ENCODE measurements around the gene LGALS9B. TPM values are rescaled to one million over a fixed set of nuclear protein-coding genes. Genes with fewer than 3 reads are reported as not detected.
"Not testable (repeated sequence)": the region's sequence is repeated elsewhere in the genome, so short reads cannot be mapped to it uniquely, and the experiment has no call there.

The LGALS9B gene
- total RNA-seq, 2 experiments from 2014 or later, result not detected

GRCh38 chr17:20427264-20427663 lies 40.1 kb downstream of the LGALS9B start:
- DNase-seq; H3K9me3 Mint-ChIP-seq; H3K36me3 Mint-ChIP-seq; H3K27ac Mint-ChIP-seq; intact Hi-C loops (cut with micrococcal nuclease); POLR2A ChIA-PET; CTCF ChIA-PET; H3K4me3 Mint-ChIP-seq; H3K27me3 Mint-ChIP-seq; H3K4me1 Mint-ChIP-seq (ENCODE audit: low read depth): not testable (repeated sequence)

- POLR2A ChIA-PET; intact Hi-C loops (cut with micrococcal nuclease); H3K36me3 Mint-ChIP-seq; H3K9me3 Mint-ChIP-seq; H3K4me3 Mint-ChIP-seq; CTCF ChIA-PET; H3K27me3 Mint-ChIP-seq; H3K27ac Mint-ChIP-seq; DNase-seq; H3K4me1 Mint-ChIP-seq (ENCODE audit: low read depth): not testable (repeated sequence)
Observed at GRCh38 chr17:20422826-20423225, 44.5 kb downstream of the LGALS9B start.

- H3K4me1 Mint-ChIP-seq (ENCODE audit: low read depth); DNase-seq; H3K27me3 Mint-ChIP-seq; H3K4me3 Mint-ChIP-seq; CTCF ChIA-PET; H3K36me3 Mint-ChIP-seq; intact Hi-C loops (cut with micrococcal nuclease); POLR2A ChIA-PET; H3K27ac Mint-ChIP-seq; H3K9me3 Mint-ChIP-seq: not testable (repeated sequence)
Observed at GRCh38 chr17:20418838-20419237, 48.5 kb downstream of the LGALS9B start.

- intact Hi-C loops (cut with micrococcal nuclease); DNase-seq; H3K9me3 Mint-ChIP-seq; H3K27me3 Mint-ChIP-seq; CTCF ChIA-PET; H3K27ac Mint-ChIP-seq; H3K4me1 Mint-ChIP-seq (ENCODE audit: low read depth); H3K4me3 Mint-ChIP-seq; POLR2A ChIA-PET; H3K36me3 Mint-ChIP-seq: not testable (repeated sequence)
Observed at GRCh38 chr17:20417492-20418080, 49.8 kb downstream of the LGALS9B start.

- H3K27me3 Mint-ChIP-seq; H3K36me3 Mint-ChIP-seq; DNase-seq; H3K4me1 Mint-ChIP-seq (ENCODE audit: low read depth); H3K9me3 Mint-ChIP-seq; intact Hi-C loops (cut with micrococcal nuclease); H3K4me3 Mint-ChIP-seq; H3K27ac Mint-ChIP-seq; POLR2A ChIA-PET; CTCF ChIA-PET: not testable (repeated sequence)
Observed at GRCh38 chr17:20416381-20416911, 50.9 kb downstream of the LGALS9B start.

- H3K9me3 Mint-ChIP-seq; intact Hi-C loops (cut with micrococcal nuclease); CTCF ChIA-PET; DNase-seq; H3K4me1 Mint-ChIP-seq (ENCODE audit: low read depth); POLR2A ChIA-PET; H3K27me3 Mint-ChIP-seq; H3K4me3 Mint-ChIP-seq; H3K36me3 Mint-ChIP-seq; H3K27ac Mint-ChIP-seq: not testable (repeated sequence)
Observed at GRCh38 chr17:20415479-20415878, 51.9 kb downstream of the LGALS9B start.

- DNase-seq; H3K27me3 Mint-ChIP-seq; CTCF ChIA-PET; POLR2A ChIA-PET; H3K36me3 Mint-ChIP-seq; H3K4me3 Mint-ChIP-seq; H3K4me1 Mint-ChIP-seq (ENCODE audit: low read depth); intact Hi-C loops (cut with micrococcal nuclease); H3K27ac Mint-ChIP-seq; H3K9me3 Mint-ChIP-seq: not testable (repeated sequence)
Observed at GRCh38 chr17:20401306-20402022, 65.9 kb downstream of the LGALS9B start.

GRCh38 chr17:20400559-20401305 lies 66.6 kb downstream of the LGALS9B start:
- CTCF ChIA-PET, result not testable (repeated sequence)

More at GRCh38 chr17:20400559-20401305, 66.6 kb downstream of the LGALS9B start:
- H3K4me1 Mint-ChIP-seq (ENCODE audit: low read depth); H3K9me3 Mint-ChIP-seq; H3K36me3 Mint-ChIP-seq; intact Hi-C loops (cut with micrococcal nuclease); DNase-seq; H3K27ac Mint-ChIP-seq; H3K27me3 Mint-ChIP-seq; H3K4me3 Mint-ChIP-seq; POLR2A ChIA-PET: not testable (repeated sequence)

Other genes starting within 250 kb of the LGALS9B start
- not detected for gene CDRT15L2, start 112.2 kb upstream of the LGALS9B start, total RNA-seq